ENCODE data around the gene ME3. TPM values are rescaled to one million over a fixed set of nuclear protein-coding genes. Genes with fewer than 3 reads are reported as not detected.
"Not testable (repeated sequence)": the region's sequence is repeated elsewhere in the genome, so short reads cannot be mapped to it uniquely, and the experiment has no call there.

The ME3 gene
- total RNA-seq, 1 experiment from 2014 or later, result not detected

- DNase-seq (ENCODE audit: low spot score), result no peak
Measured at GRCh38 chr11:86558841-86559240, 113.6 kb downstream of the ME3 start.

DNA sequence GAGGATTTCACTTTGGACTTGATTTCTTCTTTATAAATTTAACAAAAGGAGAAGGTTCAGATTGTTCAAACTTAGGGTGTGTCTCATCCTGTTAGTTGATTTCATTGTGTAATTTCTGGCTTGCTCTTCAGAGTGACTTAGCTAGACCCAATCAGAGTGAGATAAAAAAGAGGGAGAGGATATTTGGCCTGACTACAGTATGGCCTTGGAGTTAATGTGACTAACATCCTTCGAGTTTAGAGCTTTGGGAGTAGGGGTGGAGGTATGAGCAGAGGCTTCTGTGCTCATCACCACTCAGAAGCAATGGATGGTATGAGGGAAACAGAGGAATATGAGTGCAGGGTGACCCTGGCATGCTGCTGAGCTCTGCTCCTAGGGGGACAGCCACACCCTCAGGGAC is 114.2 kb downstream of the ME3 start:
- no peak for DNase-seq (ENCODE audit: low spot score)

GRCh38 chr11:86555866-86556265 is 116.5 kb downstream of the ME3 start:
- DNase-seq (ENCODE audit: low spot score), result no peak

DNA sequence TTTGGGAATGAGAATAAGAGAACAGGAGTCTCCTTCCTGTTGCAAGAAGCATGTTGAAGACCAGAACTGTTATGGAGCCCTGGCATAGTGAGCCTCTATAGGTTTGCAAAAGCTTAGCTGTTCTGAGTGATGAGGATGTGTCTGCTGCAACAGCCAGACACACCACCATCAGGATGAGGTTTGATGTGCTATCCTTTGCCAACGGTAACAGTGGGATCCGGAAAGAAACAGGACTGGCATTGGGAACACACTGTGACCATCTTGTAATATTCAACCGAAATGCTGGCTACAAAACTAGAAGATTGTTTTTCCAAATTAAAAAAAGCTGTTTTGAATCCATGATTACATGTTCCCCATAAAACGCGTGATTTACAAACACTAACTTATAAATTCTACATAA is 117.0 kb downstream of the ME3 start:
- no peak for DNase-seq (ENCODE audit: low spot score)

- no peak for DNase-seq (ENCODE audit: low spot score)
Measured at GRCh38 chr11:86553265-86553664, 119.2 kb downstream of the ME3 start.

DNA sequence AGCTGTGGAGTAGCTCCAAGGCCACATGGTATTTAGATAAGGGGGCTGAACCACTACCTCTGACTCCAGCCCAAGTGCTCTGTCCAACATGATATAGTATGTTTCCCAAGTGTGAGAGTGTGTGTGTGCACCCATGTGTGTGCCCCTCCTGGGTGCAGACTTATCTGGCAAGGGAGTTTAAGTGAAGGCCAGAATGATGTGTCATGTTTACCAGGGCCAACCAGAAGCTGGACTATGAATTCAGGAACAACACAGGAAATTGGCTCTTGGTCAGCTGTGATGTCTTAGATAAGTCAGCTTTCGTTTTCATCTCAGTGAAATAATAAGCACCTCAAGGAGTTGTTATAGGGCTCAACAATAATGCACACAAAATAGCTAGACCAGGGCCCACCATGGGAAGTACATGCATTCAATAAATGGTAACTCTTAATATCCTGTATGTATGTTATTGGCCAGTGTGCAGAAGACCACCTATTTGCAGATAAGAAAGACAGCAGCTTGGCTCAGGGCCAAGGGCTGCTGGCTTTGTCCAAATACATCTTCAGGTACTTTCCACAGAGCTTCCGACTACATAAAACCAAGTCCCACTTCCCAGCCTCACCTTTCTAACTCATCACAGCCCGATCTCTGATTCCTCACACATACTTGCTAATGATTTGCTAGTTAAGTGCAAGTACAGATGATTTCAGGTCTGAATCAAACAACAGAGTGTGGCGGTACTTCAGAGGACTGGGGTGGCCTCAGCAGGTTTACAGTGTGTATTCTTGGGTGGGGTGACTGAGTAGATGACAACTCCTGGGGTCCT is 120.9 kb downstream of the ME3 start:
- peak; percentile 84 for DNase-seq (ENCODE audit: low spot score)

DNA sequence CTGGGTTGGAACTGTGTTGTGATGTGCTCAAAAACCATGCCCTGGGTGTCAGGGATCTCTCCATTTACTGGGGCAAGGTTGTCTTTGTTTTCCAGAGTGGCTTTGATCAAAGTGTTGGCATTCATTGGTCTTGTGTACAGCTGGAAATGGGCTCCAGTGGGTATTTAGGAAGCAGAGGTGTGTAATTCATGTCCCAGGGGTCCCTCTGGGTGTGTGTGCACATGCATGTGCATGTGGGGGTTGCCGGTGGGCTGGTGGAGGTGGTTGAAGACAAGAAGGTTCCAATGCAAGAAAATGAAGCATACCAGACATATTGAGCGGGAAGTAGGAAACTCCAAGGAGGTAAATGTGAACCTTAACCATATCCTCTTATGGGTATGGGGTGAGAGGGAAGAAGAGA is 121.7 kb downstream of the ME3 start:
- DNase-seq (ENCODE audit: low spot score), result no peak

GRCh38 chr11:86548271-86548917 is 124.0 kb downstream of the ME3 start:
- DNase-seq (ENCODE audit: low spot score), result no peak

- no peak for DNase-seq (ENCODE audit: low spot score)
Measured at GRCh38 chr11:86547727-86548126, 124.7 kb downstream of the ME3 start.

DNA sequence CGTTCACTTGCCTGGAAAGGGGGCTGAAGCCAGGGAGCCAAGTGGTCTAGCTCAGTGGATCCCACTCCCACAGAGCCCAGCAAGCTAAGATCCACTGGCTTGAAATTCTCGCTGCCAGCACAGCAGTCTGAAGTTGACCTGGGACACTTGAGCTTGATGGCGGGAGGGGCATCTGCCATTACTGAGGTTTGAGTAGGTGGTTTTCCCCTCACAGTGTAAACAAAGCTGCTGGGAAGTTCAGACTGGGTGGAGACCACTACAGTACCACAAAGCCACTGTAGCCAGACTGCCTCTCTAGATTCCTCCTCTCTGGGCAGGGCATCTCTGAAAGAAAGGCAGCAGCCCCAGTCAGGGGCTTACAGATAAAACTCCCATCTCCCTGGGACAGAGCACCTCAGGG is 131.1 kb downstream of the ME3 start:
- not testable (repeated sequence) for DNase-seq (ENCODE audit: low spot score)

GRCh38 chr11:86538223-86538548 is 134.2 kb downstream of the ME3 start:
- no peak for DNase-seq (ENCODE audit: low spot score)

DNA sequence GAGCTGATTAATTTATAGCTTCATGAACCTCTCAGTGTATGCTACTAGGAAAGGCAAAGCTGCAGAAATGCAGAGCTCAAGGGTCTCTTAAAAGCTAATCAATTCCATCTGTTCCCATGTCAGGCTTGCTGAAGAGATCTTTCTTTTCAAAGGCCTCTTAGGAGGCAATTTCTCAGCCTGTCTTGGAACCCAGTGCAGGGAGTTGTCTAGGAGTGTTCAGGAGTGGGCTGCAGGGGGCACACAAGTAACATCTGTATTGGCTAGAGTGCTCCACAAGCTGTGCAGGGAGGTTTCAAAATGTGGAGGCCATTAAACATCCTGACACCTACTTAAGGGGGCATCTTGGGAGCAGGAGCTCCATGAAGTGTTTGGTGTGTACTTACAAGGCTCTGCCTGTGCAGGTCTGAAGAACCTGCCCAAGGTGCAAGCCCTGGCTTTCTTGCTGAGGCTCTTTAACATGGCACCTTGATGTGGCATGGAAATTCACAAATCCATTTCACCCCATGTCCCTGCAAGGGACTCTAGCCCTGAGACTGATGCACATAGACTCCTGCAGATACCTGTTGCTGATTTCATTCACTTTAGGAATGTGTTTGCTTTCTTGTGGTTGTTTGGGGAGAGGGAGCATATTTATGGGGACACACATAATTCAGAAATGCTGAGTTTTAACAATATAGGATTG is 134.7 kb downstream of the ME3 start:
- DNase-seq (ENCODE audit: low spot score), result no peak

GRCh38 chr11:86535773-86536172 is 136.6 kb downstream of the ME3 start:
- no peak for DNase-seq (ENCODE audit: low spot score)

DNA sequence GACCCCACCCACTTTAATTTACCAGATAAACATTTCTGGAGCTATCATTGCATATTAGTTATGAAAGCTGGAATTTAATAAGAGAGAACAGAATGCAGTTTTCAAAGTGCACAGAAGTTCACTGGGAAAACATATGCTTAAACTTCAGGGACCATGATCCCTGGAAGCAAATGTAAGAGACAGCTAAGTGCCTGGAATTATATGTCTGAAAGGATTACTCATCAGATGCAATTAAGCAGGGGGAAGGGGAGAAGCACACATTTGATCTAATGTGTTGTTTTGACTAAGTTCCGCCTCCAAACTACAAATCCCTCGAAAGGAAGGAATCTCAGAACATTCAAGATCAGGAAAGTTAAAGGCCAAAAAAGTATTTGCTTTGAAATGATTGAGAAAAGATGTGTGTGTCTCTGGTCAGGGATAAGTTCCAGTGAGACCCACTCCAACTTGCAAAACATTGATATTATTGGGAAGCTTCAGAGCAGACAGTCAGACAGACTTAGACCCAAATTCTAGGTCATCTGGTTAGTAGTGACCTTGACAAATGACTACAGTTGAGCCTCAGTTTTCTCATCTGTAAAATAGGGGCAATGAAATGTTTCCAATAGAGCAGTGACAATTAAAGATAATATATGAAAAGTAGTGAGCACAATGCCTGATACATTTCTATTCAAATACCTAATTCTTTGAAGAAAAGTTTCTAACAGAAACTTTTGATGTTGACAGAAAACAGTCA is 147.6 kb downstream of the ME3 start:
- peak; percentile 69 for DNase-seq (ENCODE audit: low spot score)

DNA sequence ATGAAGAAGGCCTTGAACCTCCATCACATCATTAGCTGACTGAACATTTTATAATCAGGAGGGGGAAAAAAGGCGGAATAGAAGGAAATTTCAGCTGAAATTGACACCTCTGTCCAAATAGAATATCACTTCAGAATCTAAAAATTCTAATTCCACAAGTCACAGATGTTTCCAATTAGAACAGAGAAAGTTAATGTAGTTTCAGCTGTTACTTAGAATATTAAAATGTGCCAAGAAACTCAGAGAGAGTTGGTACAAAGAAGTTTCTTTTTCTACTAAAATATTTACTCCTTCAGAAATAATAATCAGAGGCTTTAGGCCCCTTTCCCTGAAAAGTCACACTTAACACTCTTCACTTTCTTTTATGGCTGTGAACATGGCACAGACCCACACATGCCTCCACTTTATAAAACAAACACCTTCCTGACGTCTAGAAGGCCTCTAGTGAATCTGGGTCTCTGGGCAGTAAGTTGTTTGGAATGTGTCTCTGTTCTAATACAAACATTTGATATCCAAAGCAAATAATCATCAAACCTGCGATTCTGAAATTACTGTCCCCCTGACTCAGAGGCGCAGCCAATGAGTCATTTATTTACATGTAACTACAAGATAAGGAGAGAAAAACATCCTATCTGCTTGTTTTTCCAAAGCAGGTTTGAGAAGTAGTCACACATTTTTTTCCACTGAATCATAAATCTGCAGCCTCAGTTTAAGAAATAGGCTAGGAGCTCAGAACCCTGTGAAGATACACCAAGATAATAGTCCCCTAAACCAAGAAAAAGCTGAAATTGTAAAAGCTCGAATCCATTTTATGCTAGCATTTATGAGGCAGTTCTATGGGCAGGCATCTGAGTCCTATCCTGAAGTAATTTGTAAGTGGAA is 148.4 kb downstream of the ME3 start:
- peak; percentile 82 for DNase-seq (ENCODE audit: low spot score)

DNA sequence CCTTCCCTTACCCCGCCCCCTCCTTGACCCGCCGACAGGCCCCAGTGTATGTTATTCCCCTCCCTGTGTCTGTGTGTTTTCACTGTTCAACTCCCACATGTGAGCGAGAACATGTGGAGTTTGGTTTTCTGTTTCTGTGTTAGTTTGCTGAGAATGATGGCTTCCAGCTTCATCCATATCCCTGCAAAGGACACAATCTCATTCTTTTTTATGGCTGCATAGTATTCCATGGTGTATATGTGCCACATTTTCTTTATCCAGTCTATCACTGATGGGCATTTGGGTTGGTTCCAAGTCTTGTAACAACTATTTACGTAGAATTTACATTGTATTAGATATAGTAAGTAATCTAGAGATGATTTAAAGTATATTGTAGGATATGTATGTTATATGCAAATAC is 149.9 kb downstream of the ME3 start:
- DNase-seq (ENCODE audit: low spot score), result not testable (repeated sequence)

- no peak for DNase-seq (ENCODE audit: low spot score)
Measured at GRCh38 chr11:86519064-86519911, 153.1 kb downstream of the ME3 start.

- DNase-seq (ENCODE audit: low spot score), result no peak
Measured at GRCh38 chr11:86518211-86518610, 154.2 kb downstream of the ME3 start.

- DNase-seq (ENCODE audit: low spot score), result no peak
Measured at GRCh38 chr11:86517557-86517956, 154.9 kb downstream of the ME3 start.

Measured in H4 (cell line).